GM23248 (cell line): Measurements from ENCODE around the gene MYO7B.

Experiments
- EZH2 ChIP-seq: fragments of 200-600 bp; sonication (generic); IDR thresholded peaks from 2 replicates; pipeline ENCODE4 v1.6.1; 2018; ENCODE audit warnings: antibody characterized with exemption, mild to moderate bottlenecking; ENCODE audit not compliant: insufficient read depth, poor library complexity, severe bottlenecking
- EZH2phosphoT487 ChIP-seq: fragments of 200-600 bp; sonication (generic); IDR thresholded peaks from 2 replicates; pipeline ENCODE4 v1.6.1; 2018; ENCODE audit warnings: antibody characterized with exemption, moderate library complexity, mild to moderate bottlenecking, low read depth; ENCODE audit not compliant: insufficient read depth

DNA sequence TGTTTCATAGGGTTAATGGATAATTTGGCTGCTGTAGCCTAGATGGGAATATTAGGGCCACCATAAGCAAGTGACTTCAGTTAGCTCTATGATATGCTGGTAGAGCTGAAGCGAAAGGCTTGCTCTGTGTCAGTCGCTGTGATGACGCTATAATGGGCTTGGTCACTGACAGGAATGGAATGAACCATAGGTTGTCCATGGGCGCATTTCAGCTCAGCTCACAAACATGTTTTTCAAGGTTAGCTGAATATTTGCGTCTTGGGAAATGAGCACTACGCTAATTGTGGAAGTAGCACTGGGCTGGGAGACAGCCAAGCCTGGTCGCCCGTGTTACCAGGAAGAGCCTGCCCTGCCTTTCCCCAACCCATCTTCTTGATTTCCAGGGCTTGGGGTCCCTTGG lies 3.2 kb upstream of the MYO7B start:
- no peak for TF ChIP-seq EZH2
- TF ChIP-seq EZH2phosphoT487, result no peak
